GM19438 (cell line): ENCODE results near the gene IL18BP.

Experiments
- ATAC-seq: cut with Tn5 transposase; IDR thresholded peaks from one replicate; pipeline ENCODE4 v1.9.1; 2021; ENCODE audit warnings: low read depth; ENCODE audit not compliant: unreplicated experiment

The IL18BP gene

DNA sequence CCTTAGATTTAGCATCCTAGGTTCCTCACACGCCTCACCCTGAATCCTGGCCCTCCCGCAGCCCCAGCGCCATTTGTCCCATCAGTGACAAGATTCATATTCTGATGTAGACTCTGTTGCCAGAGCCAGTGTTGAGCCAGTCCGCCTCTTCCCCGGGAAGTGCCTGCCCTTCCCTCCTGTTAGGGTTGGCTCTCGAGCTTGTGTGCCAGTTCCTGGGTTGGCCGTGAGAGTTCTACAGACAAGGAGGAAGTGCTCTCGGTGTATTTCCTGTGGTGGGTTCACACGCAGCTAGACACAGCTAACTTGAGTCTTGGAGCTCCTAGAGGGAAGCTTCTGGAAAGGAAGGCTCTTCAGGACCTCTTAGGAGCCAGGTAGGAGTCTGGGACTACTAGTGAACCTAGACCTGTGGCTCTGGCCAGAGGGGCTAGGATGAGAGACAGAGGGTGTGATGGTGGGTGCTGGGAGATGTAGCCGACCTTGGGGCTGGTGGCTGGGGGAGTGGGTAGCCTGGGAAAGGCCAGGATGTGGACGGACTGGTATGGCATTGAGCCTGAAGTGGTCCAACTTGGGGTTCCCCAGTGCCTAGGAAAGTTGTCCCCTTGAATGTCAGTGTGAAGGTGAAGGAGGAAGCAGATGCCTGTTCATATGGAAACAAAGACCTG is at the start of gene IL18BP:
IL18BP (plus strand) TSS at position 261 of the 662 bp plus-strand sequence. CDS start 1,076 bp downstream, outside the sequence.
- no peak for ATAC-seq

DNA sequence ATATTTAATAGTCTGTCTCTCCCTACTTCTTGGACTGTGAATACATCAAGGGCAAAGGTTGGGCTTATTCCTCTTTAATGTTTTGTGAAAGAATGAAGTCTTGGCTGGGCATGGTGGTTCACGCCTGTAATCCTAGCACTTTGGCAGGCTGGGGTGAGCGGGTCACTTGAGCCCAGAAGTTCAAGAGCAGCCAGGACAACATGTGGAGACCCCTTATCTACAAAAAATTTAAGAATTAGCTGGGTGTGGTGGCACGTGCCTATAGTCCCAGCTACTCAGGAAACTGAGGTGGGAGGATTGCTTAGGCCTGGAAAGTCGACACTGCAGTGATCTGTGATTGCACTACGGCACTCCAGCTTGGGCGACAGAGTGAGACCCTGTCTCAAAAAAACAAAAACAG is 49.7 kb upstream of the IL18BP start:
- ATAC-seq = no peak

DNA sequence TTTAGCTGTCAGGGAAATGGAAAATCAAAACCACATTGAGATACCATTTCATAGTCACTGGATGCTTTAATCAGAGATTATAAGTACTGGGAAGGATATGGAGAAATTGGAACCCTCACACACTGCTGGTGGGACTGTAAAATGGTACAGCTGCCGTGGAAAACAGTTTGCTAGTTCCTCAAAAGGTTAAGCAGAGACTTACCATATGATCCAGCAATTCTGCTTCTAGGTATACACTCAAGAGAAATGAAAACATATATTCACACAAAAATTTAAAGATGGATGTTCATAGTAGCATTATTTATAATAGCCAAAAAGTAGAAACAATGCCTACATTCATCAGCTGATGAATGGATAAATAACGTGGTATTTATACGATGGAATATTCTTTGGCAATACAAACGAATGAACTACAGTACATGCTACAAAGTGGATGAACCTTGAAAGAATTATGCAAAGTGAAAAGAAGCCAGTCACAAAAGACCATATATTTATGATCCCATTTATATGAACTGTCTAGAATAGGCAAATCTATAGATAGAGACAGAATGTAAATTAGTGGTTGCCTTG is 46.9 kb upstream of the IL18BP start:
- ATAC-seq = no peak

DNA sequence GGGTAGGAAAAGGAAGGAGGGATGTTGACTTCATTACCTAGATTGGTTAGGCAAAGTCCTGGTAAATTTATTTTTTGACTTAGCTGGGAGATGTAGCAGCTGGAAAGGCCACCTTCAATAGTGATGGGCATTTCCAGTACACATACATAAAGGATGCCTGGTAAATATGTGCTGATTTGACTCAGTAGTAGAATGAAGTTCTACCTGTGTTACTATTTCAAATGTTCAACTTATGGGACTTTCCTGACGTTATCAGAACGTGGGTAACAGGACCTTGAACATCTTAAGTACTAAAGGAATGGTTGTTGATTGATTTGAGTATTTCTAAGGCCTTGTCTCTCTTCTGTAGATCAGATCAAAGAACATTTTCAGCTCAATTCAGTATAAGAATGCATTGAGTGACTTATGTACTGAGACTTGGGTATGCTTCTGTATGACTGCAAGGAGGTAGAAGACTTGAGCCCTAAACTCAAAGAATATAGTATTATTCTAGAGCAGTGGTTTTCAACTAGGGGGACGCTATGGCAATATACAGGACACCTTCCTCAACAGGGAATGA is 42.7 kb upstream of the IL18BP start:
- no peak for ATAC-seq

DNA sequence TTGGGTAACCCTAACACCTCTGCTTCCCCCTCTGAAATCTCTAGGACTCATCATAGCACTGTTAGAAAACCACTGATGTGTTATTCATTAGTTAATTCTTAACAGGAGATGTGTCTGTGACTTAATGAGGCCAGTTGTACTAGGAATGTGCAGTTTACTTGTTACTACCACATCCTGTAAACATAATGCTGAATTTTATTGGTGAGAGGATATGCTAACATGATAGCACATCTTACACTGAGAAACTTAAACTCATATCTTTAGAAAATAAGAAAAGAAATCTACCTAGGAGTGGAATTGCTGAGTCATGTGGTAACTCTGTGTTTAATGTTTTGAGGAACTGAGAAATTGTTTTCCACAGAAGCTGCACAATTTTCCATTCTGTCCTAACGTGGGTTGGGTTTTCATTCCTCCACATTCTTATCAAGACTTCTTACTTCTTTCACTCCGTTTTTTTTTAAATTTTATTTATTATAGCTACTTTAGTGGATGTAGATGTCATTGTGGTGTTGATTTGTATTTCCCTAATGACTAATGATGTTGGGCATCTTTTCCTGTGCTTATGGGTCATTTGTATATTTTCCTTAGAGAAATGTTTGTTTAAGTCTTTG is 36.2 kb upstream of the IL18BP start:
- peak; percentile 62 for ATAC-seq

DNA sequence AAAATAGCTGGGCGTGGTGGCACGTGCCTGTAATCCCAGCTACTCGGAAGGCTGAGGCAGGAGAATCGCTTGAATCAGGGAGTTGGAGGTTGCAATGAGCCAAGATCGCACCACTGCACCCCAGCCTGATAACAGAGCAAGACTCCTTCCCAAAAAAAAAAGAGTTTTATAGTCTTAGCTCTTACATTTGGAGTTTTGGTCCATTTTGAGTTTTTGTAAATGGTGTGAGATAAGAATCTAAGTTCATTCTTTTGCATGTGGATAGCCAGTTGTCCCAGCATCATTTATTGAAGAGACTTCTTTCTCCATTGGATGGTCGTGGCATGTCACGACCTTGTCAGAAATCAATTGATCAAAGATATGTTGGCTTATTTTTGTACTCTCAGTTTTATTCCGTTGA is 35.2 kb upstream of the IL18BP start:
- no peak for ATAC-seq

DNA sequence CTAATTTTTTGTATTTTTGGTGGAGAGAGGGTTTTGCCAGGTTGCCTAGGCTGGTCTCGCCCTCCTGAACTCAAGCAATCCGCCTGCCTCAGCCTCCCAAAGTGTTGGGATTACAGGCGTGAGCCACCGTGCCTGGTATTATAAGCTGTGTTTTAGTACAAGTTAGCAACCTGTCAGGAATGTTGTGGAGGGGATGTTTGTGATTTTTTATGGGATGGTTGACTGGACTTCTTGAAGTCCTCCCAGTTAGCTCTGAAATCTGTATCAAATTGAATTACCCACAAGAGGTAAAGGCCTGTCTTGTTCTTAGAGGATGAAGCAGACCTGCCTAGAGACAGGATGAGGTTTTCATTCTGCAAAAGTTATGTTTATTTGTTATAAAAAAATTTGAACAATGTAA is 34.1 kb upstream of the IL18BP start:
- ATAC-seq = no peak

DNA sequence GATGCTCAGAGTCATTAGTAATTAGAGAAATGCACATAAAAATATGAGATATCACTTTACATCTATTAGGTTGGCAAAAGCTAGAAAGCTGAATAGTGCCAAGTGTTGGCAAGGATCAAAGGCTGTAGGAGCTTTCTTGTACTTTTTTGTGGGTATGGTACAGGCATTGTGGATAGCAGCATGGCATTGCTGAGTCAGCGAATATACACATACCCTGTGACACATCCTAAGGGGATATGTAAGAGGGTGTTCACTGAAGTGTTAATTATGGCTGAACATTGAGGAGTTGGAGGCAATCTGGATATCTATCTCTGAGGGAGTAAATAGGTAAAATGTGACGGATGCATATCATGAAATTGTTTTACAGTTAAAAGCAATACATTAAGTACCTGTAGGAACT is 27.0 kb upstream of the IL18BP start:
- no peak for ATAC-seq

DNA sequence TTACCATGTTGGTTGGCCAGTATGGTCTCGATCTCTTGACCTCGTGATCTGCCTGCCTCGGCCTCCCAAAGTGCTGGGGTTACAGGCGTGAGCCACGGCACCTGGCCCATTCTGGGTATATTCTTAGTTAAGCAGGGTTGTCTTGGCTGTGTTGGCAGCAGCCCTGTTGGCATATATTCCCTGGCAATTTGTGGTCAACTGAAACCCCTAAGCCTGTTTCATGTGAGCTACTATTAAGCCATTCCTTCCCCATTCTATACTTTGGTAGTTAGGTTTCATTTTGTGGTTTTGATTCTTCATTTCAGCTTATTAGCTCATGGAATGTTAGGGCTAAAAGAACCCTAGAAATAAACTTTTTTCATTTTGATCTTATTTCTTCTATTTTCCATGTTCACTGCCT is 22.2 kb upstream of the IL18BP start:
- no peak for ATAC-seq

DNA sequence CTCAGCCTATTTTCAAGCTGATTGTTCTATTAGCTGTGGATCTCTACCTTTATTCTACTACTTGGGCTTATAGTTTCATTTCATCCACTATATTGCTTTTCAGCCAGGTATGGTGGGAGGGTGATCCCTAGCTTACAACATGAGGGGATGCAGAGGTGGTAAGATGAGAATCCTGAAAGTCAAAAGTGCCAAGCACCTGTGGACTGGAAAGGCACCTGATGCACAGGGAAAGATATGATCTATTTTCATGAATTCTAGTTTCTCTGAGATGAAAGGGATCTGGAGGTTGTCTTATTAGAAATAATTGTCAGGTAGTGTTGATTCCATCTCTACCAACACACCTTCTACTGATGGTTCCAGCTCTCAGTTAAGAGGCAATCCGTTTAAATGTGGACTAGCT is 21.6 kb upstream of the IL18BP start:
- no peak for ATAC-seq

DNA sequence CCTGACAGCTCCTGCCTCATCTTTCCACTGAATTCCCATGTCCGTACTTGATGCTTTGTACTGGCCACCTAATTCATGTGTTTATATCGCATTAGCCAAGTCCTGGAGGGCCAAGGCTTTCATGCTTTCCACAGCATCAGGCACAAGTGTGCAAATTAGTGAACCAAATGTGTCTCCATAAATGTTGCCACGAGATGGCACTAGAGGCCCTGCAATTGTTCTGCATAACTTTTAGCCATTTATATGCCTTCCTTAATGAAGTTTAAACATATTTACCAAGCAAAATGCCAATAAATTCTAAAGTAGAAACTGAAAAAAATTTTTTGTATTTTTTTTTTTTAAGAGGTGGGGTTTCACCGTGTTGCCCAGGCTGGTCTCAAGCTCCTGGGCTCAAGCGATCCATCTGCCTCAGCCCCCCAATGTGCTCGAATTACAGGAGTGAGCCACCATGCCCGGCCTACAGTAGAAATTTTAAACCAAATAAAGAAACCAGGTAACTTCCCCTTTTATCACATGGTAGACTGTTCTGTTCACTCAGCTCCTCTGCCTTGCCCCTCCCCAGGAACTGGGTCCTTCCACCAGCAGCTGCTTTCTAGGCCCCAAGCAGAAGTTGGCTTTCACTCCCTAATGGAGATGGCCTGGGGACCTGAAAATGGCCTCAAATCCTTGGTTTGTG is 20.8 kb upstream of the IL18BP start:
- ATAC-seq = no peak

DNA sequence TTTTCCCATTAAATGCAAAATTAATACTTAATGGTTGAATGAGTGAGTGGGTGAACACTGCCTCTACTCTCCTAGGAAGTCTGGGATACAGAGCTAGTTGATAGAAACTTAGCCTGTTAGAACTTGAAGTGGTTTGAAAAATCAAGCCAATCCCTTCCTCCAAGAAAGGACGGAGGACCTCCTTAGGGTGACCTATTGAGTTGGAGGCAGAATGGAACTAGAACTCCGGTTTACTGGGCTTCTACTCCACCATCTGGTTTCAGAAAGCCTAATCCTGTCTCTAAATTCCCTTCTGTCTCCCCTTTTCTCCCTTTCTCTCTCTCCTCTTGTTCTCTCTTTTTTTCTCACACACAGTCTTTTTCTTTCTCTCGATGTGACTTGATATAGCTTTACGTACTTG is 19.6 kb upstream of the IL18BP start:
- no peak for ATAC-seq

DNA sequence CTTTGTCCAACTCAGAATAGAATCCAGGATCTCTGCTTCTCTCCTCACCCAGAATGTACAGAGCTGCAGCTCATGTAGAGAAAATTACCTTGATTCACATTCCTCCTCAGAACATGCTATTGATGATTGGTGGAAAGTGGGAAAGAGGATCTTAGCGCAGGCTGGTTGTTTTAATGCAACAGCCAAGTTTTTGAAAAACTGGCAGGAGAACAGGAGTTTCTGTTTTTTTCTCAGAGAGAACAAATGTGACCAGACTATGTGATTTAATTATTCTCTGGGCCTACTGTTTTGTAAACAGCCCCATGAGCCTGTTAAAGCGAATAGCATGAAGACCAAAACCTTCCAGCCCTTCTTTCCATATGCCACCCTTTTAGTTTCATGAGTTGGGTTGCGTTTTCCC is 19.1 kb upstream of the IL18BP start:
- no peak for ATAC-seq

DNA sequence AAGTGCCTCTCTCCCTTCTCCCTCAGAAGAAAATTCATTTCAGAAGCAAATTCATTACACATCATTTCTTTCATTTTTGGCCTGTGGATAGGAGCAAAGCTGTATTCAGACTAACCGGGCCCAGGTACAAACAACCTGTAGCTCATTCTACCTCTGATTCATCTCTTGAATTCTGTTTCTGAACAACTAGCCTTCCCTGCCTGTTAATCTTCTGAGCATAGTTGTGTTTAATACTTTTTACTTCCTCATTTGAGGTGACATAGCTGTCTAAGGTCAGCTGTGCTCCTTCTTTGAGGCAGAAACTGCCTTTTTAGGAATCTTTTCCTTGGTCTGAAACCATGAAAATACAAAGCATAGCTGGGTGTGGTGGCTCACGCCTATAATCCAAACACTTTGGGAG is 12.6 kb upstream of the IL18BP start:
- no peak for ATAC-seq

DNA sequence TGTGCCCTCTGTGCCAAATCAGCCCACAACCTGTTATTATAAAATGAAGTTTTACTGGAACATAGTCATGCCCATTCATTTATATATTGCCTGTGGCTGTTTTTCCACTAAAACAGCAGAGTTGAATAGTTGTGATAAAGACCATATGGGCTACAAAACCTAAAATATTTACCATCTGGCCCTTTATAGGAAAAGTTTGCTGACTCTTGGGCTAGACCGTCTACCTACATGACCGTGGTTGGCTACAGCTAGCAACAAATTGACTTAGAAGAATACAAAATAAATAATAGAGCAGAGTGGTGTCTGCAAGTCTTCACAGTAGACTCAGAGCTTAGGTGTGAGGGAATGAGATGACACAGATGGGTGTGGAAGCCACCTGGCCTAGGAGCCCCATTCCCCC is 11.2 kb upstream of the IL18BP start:
- no peak for ATAC-seq

DNA sequence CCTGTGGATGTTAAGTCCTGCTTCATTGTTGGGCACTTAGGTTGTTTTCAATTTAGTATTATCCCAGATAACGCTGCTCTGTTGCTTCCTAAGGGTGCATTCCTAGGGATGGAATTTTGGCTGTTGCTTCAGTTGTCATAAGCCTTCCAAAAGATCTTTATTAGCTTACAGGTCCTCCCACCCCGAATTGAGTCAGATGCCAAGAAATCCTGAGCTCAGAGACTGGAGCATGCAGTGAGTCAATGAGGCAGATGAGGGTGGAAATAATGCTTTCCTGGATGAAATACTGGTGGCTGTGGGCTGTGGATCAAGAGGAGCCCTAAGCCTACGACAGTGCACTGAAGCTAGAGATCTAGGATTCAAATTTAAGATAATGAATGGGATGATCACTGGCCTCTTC is 10.7 kb upstream of the IL18BP start:
- no peak for ATAC-seq

DNA sequence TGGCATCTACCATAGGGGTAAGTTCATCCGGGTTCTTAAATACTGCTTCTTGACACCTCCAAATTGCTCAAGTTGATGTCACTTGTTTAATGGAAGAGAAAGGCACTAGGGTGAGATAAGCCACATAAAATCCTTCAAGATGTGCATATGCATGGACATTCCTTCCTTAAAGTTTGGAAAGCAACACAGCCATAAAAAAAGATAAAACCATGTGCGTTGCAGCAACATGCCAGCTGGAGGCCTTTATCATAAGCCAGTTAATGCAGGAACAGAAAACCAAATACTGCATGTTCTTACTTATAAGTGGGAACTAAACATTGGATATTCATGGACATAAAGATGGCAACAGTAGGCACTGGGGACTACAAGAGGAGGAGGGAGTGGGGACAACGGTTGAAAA is 8.0 kb upstream of the IL18BP start:
- ATAC-seq = no peak

DNA sequence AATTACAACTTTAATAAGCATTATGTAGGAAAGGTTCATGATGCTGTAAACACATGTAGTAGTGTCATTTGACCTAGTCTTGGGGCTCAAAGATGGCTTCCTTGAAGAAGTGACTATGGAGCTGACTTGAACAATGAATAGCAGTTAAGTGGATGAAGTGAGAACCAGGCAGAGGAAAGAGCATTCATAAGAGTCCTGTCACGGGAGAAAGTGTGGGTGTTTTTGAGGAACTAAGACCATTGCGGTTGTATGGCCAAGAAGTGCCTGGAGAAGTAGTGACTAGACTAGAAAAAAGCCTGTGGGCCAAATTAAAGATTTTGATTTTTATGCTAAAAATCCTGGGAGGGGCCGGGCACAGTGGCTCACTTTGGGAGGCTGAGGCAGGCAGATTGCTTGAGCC is 7.2 kb upstream of the IL18BP start:
- peak; percentile 56 for ATAC-seq

DNA sequence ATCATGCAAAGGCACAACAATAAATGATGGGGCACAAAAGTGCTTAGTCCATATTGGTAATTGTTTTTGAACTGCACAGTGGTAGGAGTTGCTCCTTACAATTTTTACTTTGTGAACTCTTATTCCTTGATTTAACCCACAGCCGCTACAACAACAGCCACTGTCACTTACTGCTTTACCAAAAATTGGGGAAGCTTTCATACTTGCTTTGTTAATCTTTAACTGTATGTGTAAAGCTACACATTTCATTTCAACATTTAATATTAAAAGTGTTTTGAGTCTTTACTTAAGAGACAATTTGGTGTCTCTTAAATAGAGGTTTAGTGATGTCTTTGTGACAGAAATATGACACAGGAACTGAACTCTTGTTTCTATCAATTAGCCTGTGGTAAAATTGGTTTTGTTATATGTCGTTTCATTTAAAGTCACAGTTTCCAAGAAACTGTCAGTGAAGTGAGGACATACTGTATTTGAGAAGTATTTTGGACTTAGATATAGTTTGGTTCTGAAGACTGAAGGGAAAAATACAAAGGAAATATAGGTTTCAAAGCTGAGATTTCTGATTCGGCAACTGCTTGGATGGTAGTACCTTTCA is 6.5 kb upstream of the IL18BP start:
- ATAC-seq = no peak

DNA sequence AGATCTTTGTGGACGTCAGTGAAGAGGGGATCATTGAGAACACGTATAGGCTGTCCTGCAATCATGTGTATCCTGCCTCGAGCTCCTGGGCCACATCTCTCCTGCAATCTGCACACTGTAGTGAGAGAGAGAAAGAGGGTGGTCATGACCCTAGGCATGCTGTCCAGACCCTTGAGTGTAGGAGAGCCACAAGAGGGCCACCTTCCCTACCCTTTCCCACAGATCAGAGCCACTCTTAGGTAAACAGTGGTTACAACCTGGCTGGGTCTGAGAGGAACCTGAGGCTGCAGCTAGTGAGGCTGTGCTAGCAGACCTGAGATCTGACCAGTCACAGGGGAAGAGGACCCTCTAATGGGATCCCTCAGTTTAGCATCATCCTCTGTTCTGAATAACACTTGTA is 3.9 kb upstream of the IL18BP start:
- ATAC-seq = no peak

DNA sequence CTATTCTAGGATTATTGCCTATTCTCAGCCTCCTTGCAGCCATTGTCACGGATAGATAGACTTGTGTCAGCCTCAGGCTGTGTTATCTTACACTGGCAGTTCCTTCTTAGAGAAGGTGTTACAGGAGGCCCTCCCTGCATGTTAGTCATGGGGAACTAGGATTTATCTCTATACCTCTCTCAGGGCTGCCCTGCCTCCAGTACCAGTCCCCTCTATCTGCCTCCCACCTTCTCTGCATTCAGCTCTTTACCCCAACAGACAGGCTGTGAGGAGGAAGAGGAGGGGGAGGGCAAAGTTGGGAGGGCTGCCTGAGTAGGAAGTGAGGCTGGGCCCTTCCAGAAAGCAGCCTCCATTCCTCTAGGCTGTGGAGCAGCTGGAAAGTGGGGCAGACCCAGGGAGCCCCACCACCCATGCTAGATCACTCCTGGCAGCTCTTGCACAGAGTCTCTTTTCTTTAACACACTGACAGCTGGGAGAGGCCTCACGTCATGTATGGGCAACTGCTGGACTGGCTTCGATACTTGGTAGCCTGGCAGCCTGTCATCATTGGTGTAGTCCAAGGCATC is 2.9 kb upstream of the IL18BP start:
- no peak for ATAC-seq
